ENCODE results near the gene IL13.

The IL13 gene

DNA sequence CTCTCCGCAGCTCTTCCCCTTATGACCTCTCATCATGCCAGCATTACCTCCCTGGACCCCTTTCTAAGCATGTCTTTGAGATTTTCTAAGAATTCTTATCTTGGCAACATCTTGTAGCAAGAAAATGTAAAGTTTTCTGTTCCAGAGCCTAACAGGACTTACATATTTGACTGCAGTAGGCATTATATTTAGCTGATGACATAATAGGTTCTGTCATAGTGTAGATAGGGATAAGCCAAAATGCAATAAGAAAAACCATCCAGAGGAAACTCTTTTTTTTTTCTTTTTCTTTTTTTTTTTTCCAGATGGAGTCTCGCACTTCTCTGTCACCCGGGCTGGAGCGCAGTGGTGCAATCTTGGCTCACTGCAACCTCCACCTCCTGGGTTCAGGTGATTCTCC, 20.7 kb upstream of the IL13 start:
- Histone ChIP-seq H3K36me3 (ENCODE audit: control insufficient read depth in 2 of 2, insufficient read depth in 2 of 2, low read length in 2 of 2) (peaks cover 36 to 43% of the 10 kb centered on the region in 2 donors), H3K9me3 (ENCODE audit: control insufficient read depth in 2 of 2, low read length in 2 of 2) (no peaks in the 10 kb centered on the region), H3K27ac (ENCODE audit: low read depth in 2 of 2, low read length in 2 of 2) (no peak overlapping the region), H3K9ac (ENCODE audit: low read depth in 1 of 2, low read length in 2 of 2) (no peak overlapping the region), H3K4me1 (ENCODE audit: control insufficient read depth in 2 of 2, insufficient read depth in 2 of 2, low read length in 2 of 2) (no peaks in the 10 kb centered on the region), H3K4me3 (ENCODE audit: low read length in 2 of 2) (no peak overlapping the region), H3K27me3 (ENCODE audit: control insufficient read depth in 2 of 2, insufficient read depth in 2 of 2, low read length in 2 of 2) (no peaks in the 10 kb centered on the region)

DNA sequence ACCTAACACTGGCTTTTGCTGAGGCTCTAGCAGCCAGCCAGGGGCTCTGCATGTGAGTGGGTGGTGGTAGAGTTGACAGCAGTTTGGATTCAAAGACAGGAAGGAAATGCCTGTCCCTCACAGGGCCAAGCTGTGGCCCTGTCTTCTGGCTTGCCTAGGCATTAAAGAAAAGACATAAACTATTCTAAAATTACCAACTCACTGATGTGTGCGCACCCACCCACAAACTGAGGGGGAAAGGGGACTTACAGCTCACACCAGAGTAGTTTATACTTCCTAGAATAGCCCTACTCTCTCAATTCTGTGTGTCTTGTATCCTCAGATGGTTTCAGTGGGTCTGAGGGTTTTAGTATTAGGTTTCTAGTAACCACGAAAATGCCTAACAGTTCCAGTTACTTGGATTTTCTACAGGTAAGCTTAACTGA, 18.3 kb upstream of the IL13 start:
- Histone ChIP-seq H3K36me3 (ENCODE audit: control insufficient read depth in 2 of 2, insufficient read depth in 2 of 2, low read length in 2 of 2) (peaks cover 45 to 50% of the 10 kb centered on the region in 2 donors), H3K27ac (ENCODE audit: low read depth in 2 of 2, low read length in 2 of 2) (no peak overlapping the region), H3K9me3 (ENCODE audit: control insufficient read depth in 2 of 2, low read length in 2 of 2) (no peaks in the 10 kb centered on the region), H3K4me1 (ENCODE audit: control insufficient read depth in 2 of 2, insufficient read depth in 2 of 2, low read length in 2 of 2) (no peaks in the 10 kb centered on the region), H3K27me3 (ENCODE audit: control insufficient read depth in 2 of 2, insufficient read depth in 2 of 2, low read length in 2 of 2) (no peaks in the 10 kb centered on the region), H3K9ac (ENCODE audit: low read depth in 1 of 2, low read length in 2 of 2) (no peak overlapping the region), H3K4me3 (ENCODE audit: low read length in 2 of 2) (no peak overlapping the region)

DNA sequence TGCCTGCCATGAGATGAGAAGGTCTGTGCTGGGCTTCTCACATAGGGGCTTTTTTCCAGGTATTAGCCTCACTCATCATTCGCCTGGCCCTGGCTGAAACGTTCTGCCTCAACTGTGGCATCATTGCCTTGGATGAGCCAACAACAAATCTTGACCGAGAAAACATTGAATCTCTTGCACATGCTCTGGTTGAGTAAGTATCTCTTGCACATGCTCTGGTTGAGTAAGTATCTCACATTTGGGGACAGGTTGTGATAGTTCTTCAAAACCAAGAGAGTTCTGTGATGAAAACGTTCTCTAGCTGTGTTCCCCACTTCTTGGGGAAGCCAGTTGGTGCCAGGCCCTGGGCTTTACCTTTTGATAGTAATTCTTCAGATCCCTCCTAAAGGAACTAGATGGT, 17.4 kb upstream of the IL13 start:
- Histone ChIP-seq H3K27ac (ENCODE audit: low read depth in 2 of 2, low read length in 2 of 2) (no peak overlapping the region), H3K4me1 (ENCODE audit: control insufficient read depth in 2 of 2, insufficient read depth in 2 of 2, low read length in 2 of 2) (no peaks in the 10 kb centered on the region), H3K9ac (ENCODE audit: low read depth in 1 of 2, low read length in 2 of 2) (no peak overlapping the region), H3K9me3 (ENCODE audit: control insufficient read depth in 2 of 2, low read length in 2 of 2) (no peaks in the 10 kb centered on the region), H3K4me3 (ENCODE audit: low read length in 2 of 2) (no peak overlapping the region), H3K36me3 (ENCODE audit: control insufficient read depth in 2 of 2, insufficient read depth in 2 of 2, low read length in 2 of 2) (peaks cover 40 to 47% of the 10 kb centered on the region in 2 donors), H3K27me3 (ENCODE audit: control insufficient read depth in 2 of 2, insufficient read depth in 2 of 2, low read length in 2 of 2) (no peaks in the 10 kb centered on the region)

DNA sequence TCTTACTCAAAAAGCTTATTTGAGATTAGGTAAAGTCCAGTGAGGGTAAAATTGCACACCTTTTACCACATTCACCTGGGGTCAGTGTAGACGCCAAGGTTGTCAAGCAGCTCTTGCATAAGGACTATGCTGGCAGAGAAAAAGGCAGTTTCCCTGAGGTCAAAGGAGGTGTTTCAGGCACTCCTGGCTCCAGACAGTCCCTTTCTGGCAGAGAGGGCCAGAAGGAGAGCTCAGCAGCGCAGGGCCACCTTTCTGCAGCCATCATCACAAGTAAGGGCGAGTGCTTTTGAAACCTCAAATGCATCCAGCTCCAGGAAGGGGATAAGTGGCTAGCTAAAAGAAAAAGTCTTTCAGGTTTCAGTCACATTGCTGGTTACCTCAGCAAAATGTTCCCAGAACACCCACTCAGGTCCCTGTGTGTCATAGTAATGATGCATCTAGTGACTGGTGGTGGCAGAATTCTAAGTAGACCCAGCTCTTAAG, 16.7 kb upstream of the IL13 start:
- H3K27ac ChIP-seq (ENCODE audit: low read depth in 2 of 2, low read length in 2 of 2): no peak overlapping the region
- no peak overlapping the region for H3K4me3 ChIP-seq (ENCODE audit: low read length in 2 of 2)
- H3K9ac ChIP-seq (ENCODE audit: low read depth in 1 of 2, low read length in 2 of 2): no peak overlapping the region
- H3K4me1 ChIP-seq (ENCODE audit: control insufficient read depth in 2 of 2, insufficient read depth in 2 of 2, low read length in 2 of 2): no peaks in the 10 kb centered on the region
- peaks cover 40 to 45% of the 10 kb centered on the region in 2 donors for H3K36me3 ChIP-seq (ENCODE audit: control insufficient read depth in 2 of 2, insufficient read depth in 2 of 2, low read length in 2 of 2)
- H3K27me3 ChIP-seq (ENCODE audit: control insufficient read depth in 2 of 2, insufficient read depth in 2 of 2, low read length in 2 of 2): no peaks in the 10 kb centered on the region
- no peaks in the 10 kb centered on the region for H3K9me3 ChIP-seq (ENCODE audit: control insufficient read depth in 2 of 2, low read length in 2 of 2)

DNA sequence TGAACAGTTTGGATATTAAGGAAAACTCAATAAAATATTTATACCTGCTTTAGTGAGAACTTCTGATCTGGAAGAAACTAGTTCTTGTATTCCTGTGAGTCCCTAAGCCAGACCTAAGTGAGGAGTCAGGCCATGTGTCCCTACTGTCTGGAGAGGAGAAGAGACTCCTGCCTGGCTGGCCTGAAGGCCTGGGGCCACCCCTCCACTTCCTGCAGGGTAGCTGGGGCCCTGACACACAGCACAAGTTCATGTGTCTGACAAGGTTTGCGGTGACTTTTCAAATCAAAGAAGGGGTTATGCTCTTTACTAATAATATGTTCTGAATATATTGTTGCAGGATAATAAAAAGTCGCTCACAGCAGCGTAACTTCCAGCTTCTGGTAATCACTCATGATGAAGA, 16.1 kb upstream of the IL13 start:
- Histone ChIP-seq H3K4me3 (ENCODE audit: low read length in 2 of 2) (no peak overlapping the region), H3K36me3 (ENCODE audit: control insufficient read depth in 2 of 2, insufficient read depth in 2 of 2, low read length in 2 of 2) (peaks cover 40 to 45% of the 10 kb centered on the region in 2 donors), H3K27ac (ENCODE audit: low read depth in 2 of 2, low read length in 2 of 2) (no peak overlapping the region), H3K4me1 (ENCODE audit: control insufficient read depth in 2 of 2, insufficient read depth in 2 of 2, low read length in 2 of 2) (no peaks in the 10 kb centered on the region), H3K9me3 (ENCODE audit: control insufficient read depth in 2 of 2, low read length in 2 of 2) (no peaks in the 10 kb centered on the region), H3K9ac (ENCODE audit: low read depth in 1 of 2, low read length in 2 of 2) (no peak overlapping the region), H3K27me3 (ENCODE audit: control insufficient read depth in 2 of 2, insufficient read depth in 2 of 2, low read length in 2 of 2) (no peaks in the 10 kb centered on the region)

DNA sequence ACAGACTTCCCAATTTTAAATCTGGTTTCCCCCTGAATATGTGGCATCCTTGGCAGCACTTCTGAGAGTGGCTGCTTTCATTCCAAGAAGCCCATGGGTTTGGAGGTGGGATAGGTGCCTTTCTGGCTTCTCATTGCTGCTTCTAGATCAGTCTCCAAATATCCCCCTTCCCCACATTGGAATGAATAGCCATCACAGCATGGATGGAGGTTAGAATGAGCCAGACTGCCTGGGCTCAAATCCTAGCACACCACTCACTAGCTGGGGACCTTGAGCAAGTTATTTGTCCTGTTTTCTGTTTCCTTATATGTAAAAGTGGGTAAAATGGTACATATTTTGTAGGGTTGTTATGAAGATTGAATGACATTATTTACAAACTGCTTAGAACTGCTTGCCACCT, 13.8 kb upstream of the IL13 start:
- Histone ChIP-seq H3K9me3 (ENCODE audit: control insufficient read depth in 2 of 2, low read length in 2 of 2) (no peaks in the 10 kb centered on the region), H3K4me1 (ENCODE audit: control insufficient read depth in 2 of 2, insufficient read depth in 2 of 2, low read length in 2 of 2) (no peaks in the 10 kb centered on the region), H3K36me3 (ENCODE audit: control insufficient read depth in 2 of 2, insufficient read depth in 2 of 2, low read length in 2 of 2) (peaks cover 28 to 30% of the 10 kb centered on the region in 2 donors), H3K9ac (ENCODE audit: low read depth in 1 of 2, low read length in 2 of 2) (no peak overlapping the region), H3K27ac (ENCODE audit: low read depth in 2 of 2, low read length in 2 of 2) (no peak overlapping the region), H3K4me3 (ENCODE audit: low read length in 2 of 2) (no peak overlapping the region), H3K27me3 (ENCODE audit: control insufficient read depth in 2 of 2, insufficient read depth in 2 of 2, low read length in 2 of 2) (no peaks in the 10 kb centered on the region)

DNA sequence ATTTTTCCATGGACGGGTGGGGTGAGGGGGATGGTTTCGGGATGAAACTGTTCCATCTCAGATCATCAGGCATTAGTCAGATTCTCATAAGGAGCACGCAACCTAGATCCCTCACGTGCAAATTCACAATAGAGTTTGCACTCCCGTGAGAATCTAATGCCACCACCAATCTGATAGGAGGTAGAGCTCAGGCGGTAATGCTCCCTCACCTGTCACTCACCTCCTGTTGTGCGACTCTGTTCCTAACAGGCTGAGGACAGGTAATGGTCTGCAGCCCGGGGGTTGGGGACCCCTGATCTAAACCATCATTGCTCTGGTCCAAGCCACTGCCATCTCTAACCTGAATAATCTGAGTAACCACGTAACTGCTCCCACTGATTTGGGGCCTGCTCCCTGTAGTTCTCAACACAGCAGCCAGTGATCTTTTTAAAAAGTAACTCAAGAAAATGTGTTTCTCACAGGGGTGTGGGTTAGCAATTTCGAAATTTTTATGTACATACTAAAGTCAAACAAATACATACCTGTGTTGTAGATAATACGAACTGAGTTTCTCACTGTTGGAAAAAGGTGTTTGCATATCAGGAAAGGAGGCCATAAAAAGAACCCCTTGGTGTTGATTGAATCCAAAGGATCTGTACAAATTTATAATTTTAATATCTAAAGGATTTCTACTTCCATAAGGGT, 11.2 kb upstream of the IL13 start:
- H3K27me3 ChIP-seq (ENCODE audit: control insufficient read depth in 2 of 2, insufficient read depth in 2 of 2, low read length in 2 of 2): no peaks in the 10 kb centered on the region
- no peak overlapping the region for H3K27ac ChIP-seq (ENCODE audit: low read depth in 2 of 2, low read length in 2 of 2)
- no peaks in the 10 kb centered on the region for H3K9me3 ChIP-seq (ENCODE audit: control insufficient read depth in 2 of 2, low read length in 2 of 2)
- peaks cover 11 to 14% of the 10 kb centered on the region in 2 donors for H3K36me3 ChIP-seq (ENCODE audit: control insufficient read depth in 2 of 2, insufficient read depth in 2 of 2, low read length in 2 of 2)
- no peaks in the 10 kb centered on the region for H3K4me1 ChIP-seq (ENCODE audit: control insufficient read depth in 2 of 2, insufficient read depth in 2 of 2, low read length in 2 of 2)
- H3K4me3 ChIP-seq (ENCODE audit: low read length in 2 of 2): no peak overlapping the region
- no peak overlapping the region for H3K9ac ChIP-seq (ENCODE audit: low read depth in 1 of 2, low read length in 2 of 2)

DNA sequence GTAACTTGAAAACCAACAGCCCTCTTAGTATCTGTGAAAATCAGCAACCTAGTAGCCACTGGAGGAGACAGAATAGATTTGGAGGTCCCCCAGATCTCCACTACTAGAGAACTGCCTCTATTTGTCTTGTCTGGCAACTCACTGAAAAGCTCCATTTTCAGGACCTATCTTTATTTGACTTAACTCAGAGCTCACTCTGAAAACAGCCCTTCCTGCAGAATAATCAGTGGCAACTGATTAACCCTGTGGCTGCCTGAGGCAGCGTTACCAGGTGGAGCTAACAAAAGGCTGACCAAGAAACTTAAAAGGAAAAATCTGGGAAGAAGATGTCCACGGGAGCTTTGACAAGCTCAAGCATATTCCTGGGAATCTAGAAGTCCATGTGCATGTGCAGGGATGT, 10.5 kb upstream of the IL13 start:
- Histone ChIP-seq H3K9me3 (ENCODE audit: control insufficient read depth in 2 of 2, low read length in 2 of 2) (no peaks in the 10 kb centered on the region), H3K4me1 (ENCODE audit: control insufficient read depth in 2 of 2, insufficient read depth in 2 of 2, low read length in 2 of 2) (no peaks in the 10 kb centered on the region), H3K27me3 (ENCODE audit: control insufficient read depth in 2 of 2, insufficient read depth in 2 of 2, low read length in 2 of 2) (no peaks in the 10 kb centered on the region), H3K9ac (ENCODE audit: low read depth in 1 of 2, low read length in 2 of 2) (no peak overlapping the region), H3K36me3 (ENCODE audit: control insufficient read depth in 2 of 2, insufficient read depth in 2 of 2, low read length in 2 of 2) (peaks cover 5 to 6% of the 10 kb centered on the region in 2 donors), H3K27ac (ENCODE audit: low read depth in 2 of 2, low read length in 2 of 2) (no peak overlapping the region), H3K4me3 (ENCODE audit: low read length in 2 of 2) (no peak overlapping the region)

DNA sequence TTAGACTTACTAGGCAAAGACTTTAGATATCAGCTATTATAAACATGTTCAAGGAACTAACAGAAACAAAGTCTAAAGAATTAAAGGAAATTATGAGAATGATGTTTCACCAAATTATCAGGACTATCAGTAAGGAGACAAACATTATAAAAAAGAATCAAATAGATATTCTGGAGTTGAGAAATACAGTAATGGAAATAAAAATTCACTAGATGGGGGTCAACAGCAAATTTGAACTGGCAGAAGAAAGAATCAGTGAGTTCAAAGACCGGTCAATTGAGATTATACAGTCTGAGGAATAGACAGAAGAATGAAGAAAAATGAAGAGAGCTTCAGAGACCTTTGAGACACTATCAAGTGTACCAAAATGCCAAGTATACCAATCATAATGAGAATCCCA, 9.6 kb upstream of the IL13 start:
- Histone ChIP-seq H3K9ac (ENCODE audit: low read depth in 1 of 2, low read length in 2 of 2) (no peak overlapping the region), H3K27ac (ENCODE audit: low read depth in 2 of 2, low read length in 2 of 2) (no peak overlapping the region), H3K9me3 (ENCODE audit: control insufficient read depth in 2 of 2, low read length in 2 of 2) (no peaks in the 10 kb centered on the region), H3K4me3 (ENCODE audit: low read length in 2 of 2) (no peak overlapping the region), H3K27me3 (ENCODE audit: control insufficient read depth in 2 of 2, insufficient read depth in 2 of 2, low read length in 2 of 2) (peaks cover 0 to under 1% of the 10 kb centered on the region in 2 donors), H3K36me3 (ENCODE audit: control insufficient read depth in 2 of 2, insufficient read depth in 2 of 2, low read length in 2 of 2) (no peaks in the 10 kb centered on the region), H3K4me1 (ENCODE audit: control insufficient read depth in 2 of 2, insufficient read depth in 2 of 2, low read length in 2 of 2) (no peaks in the 10 kb centered on the region)

DNA sequence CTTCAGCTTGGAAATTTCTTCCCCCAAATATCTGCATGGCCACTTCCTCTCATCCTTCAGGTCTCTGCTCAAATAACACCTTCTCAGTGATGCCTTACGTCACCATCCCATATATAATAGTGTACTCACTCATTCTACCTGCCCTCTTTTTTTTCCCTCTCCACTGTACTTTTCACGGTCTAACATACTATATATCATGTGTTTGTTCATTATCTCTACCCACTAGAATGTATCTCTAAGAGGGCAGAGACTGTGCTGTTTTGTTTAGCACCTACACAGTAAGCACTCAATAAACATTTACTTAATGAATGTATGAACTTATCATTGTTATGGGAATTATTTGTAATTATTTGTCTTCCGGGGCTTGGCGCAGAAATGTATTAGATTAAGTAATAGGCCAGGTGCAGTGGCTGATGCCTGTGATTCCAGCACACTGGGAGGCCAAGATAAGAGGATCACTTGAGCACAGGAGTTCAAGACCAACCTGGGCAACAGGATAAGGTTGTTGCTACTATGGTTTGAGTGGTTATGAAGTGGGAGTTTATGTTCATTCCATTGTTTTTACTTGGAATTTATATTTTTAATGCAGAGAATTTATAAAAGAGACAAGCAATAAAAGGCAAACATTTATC, 6.0 kb upstream of the IL13 start:
- Histone ChIP-seq H3K27ac (ENCODE audit: low read depth in 2 of 2, low read length in 2 of 2) (no peak overlapping the region), H3K4me3 (ENCODE audit: low read length in 2 of 2) (no peak overlapping the region), H3K4me1 (ENCODE audit: control insufficient read depth in 2 of 2, insufficient read depth in 2 of 2, low read length in 2 of 2) (peaks cover 0 to 4% of the 10 kb centered on the region in 2 donors), H3K9ac (ENCODE audit: low read depth in 1 of 2, low read length in 2 of 2) (no peak overlapping the region), H3K27me3 (ENCODE audit: control insufficient read depth in 2 of 2, insufficient read depth in 2 of 2, low read length in 2 of 2) (peaks cover 14 to 23% of the 10 kb centered on the region in 2 donors), H3K9me3 (ENCODE audit: control insufficient read depth in 2 of 2, low read length in 2 of 2) (no peaks in the 10 kb centered on the region), H3K36me3 (ENCODE audit: control insufficient read depth in 2 of 2, insufficient read depth in 2 of 2, low read length in 2 of 2) (no peaks in the 10 kb centered on the region)
